Memory B cell (primary cell): ENCODE measurements around the gene F9.
"Not testable (repeated sequence)": the region's sequence is repeated elsewhere in the genome, so short reads cannot be mapped to it uniquely, and the experiment has no call there.

Experiments used
- ATAC-seq: fragments of 150-1000 bp; cut with Tn5 transposase; 2 replicates; pipeline ENCODE4 v1.10.0; 2021; ENCODE audit warnings: low read depth, mild to moderate bottlenecking, moderate library complexity
- DNase-seq, 2 donors: peaks; one replicate each; pipeline ENCODE4 v3.0.0; 2022; ENCODE audit warnings: low spot score in 2 of 2
- H3K27ac Mint-ChIP-seq: one replicate; pipeline ENCODE4 v1.8.0; 2022; ENCODE audit warnings: mild to moderate bottlenecking, moderate library complexity, mixed read lengths
- H3K27me3 Mint-ChIP-seq: one replicate; pipeline ENCODE4 v1.8.0; 2022; ENCODE audit warnings: mixed read lengths
- H3K36me3 Mint-ChIP-seq: one replicate; pipeline ENCODE4 v1.8.0; 2022; ENCODE audit warnings: mild to moderate bottlenecking, mixed read lengths
- H3K4me1 Mint-ChIP-seq: one replicate; pipeline ENCODE4 v1.8.0; 2022; ENCODE audit warnings: mixed read lengths
- H3K4me3 Mint-ChIP-seq: one replicate; pipeline ENCODE4 v1.8.0; 2022; ENCODE audit warnings: mild to moderate bottlenecking, moderate library complexity, mixed read lengths
- H3K9me3 Mint-ChIP-seq: one replicate; pipeline ENCODE4 v1.8.0; 2022; ENCODE audit warnings: mixed read lengths

The F9 gene

GRCh38 chrX:139530550-139530949 is at the start of gene F9:
Gene F9, plus strand, starts transcription at chrX:139530739. Its CDS starts 26 bp downstream, at chrX:139530765.
- Mint-ChIP-seq H3K4me3 (no peak within 1 kb of the TSS), H3K9me3 (no peaks in the 10 kb centered on the region), H3K4me1 (no peaks in the 10 kb centered on the region), H3K27ac (no peak within 1 kb of the TSS), H3K27me3 (no peaks in the 10 kb centered on the region), H3K36me3 (no peaks in the 10 kb centered on the region)
- no peak for DNase-seq
- no peak for ATAC-seq

GRCh38 chrX:139483699-139484098 is 46.8 kb upstream of the F9 start:
- ATAC-seq (no peak), DNase-seq (no peak)
- Mint-ChIP-seq H3K9me3 (no peaks in the 10 kb centered on the region), H3K4me1 (no peaks in the 10 kb centered on the region), H3K36me3 (no peaks in the 10 kb centered on the region), H3K27ac (no peak overlapping the region), H3K27me3 (no peaks in the 10 kb centered on the region), H3K4me3 (no peak overlapping the region)

- Mint-ChIP-seq H3K4me3 (no peak overlapping the region), H3K27me3 (no peaks in the 10 kb centered on the region), H3K36me3 (no peaks in the 10 kb centered on the region), H3K4me1 (no peaks in the 10 kb centered on the region), H3K27ac (no peak overlapping the region), H3K9me3 (no peaks in the 10 kb centered on the region)
- ATAC-seq (no peak), DNase-seq (no peak)
Measured at GRCh38 chrX:139484591-139484990, 45.9 kb upstream of the F9 start.

- H3K27me3 Mint-ChIP-seq: no peaks in the 10 kb centered on the region
- DNase-seq (no peak), ATAC-seq (no peak)
- H3K27ac Mint-ChIP-seq: no peak overlapping the region
- H3K4me3 Mint-ChIP-seq: no peak overlapping the region
- H3K36me3 Mint-ChIP-seq: no peaks in the 10 kb centered on the region
- no peaks in the 10 kb centered on the region for H3K9me3 Mint-ChIP-seq
- no peaks in the 10 kb centered on the region for H3K4me1 Mint-ChIP-seq
Measured at GRCh38 chrX:139495324-139495723, 35.2 kb upstream of the F9 start.

- no peak overlapping the region for H3K27ac Mint-ChIP-seq
- no peak overlapping the region for H3K4me3 Mint-ChIP-seq
- H3K4me1 Mint-ChIP-seq: peaks cover 3% of the 10 kb centered on the region
- no peak for DNase-seq
- H3K36me3 Mint-ChIP-seq: no peaks in the 10 kb centered on the region
- H3K9me3 Mint-ChIP-seq: no peaks in the 10 kb centered on the region
- no peak for ATAC-seq
- peaks cover 2% of the 10 kb centered on the region for H3K27me3 Mint-ChIP-seq
Measured at GRCh38 chrX:139506333-139506732, 24.2 kb upstream of the F9 start.

GRCh38 chrX:139508099-139508498 is 22.4 kb upstream of the F9 start:
- DNase-seq (no peak), ATAC-seq (no peak)
- Mint-ChIP-seq H3K36me3 (no peaks in the 10 kb centered on the region), H3K27me3 (peaks cover 2% of the 10 kb centered on the region), H3K4me1 (no peaks in the 10 kb centered on the region), H3K27ac (no peak overlapping the region), H3K4me3 (no peak overlapping the region), H3K9me3 (no peaks in the 10 kb centered on the region)

- no peaks in the 10 kb centered on the region for H3K4me1 Mint-ChIP-seq
- no peak for ATAC-seq
- H3K36me3 Mint-ChIP-seq: no peaks in the 10 kb centered on the region
- H3K27ac Mint-ChIP-seq: no peak overlapping the region
- DNase-seq: no peak
- peaks cover 2% of the 10 kb centered on the region for H3K9me3 Mint-ChIP-seq
- no peak overlapping the region for H3K4me3 Mint-ChIP-seq
- H3K27me3 Mint-ChIP-seq: peaks cover 2% of the 10 kb centered on the region
Measured at GRCh38 chrX:139518475-139518874, 12.1 kb upstream of the F9 start.

- not testable (repeated sequence) for H3K27me3 Mint-ChIP-seq, H3K36me3 Mint-ChIP-seq, H3K9me3 Mint-ChIP-seq, H3K4me1 Mint-ChIP-seq, H3K27ac Mint-ChIP-seq, H3K4me3 Mint-ChIP-seq, DNase-seq, ATAC-seq
Measured at GRCh38 chrX:139528829-139529228, 1.7 kb upstream of the F9 start.

GRCh38 chrX:139532834-139533233 is 2.3 kb downstream of the F9 start:
- ATAC-seq (no peak), DNase-seq (no peak)
- H3K27ac Mint-ChIP-seq: no peak overlapping the region
- H3K27me3 Mint-ChIP-seq: no peaks in the 10 kb centered on the region
- no peak overlapping the region for H3K4me3 Mint-ChIP-seq
- H3K4me1 Mint-ChIP-seq: no peaks in the 10 kb centered on the region
- H3K9me3 Mint-ChIP-seq: no peaks in the 10 kb centered on the region
- no peaks in the 10 kb centered on the region for H3K36me3 Mint-ChIP-seq

GRCh38 chrX:139533444-139533843 is 2.9 kb downstream of the F9 start:
- H3K4me3 Mint-ChIP-seq: no peak overlapping the region
- no peaks in the 10 kb centered on the region for H3K36me3 Mint-ChIP-seq
- H3K4me1 Mint-ChIP-seq: no peaks in the 10 kb centered on the region
- H3K27ac Mint-ChIP-seq: no peak overlapping the region
- DNase-seq (no peak), ATAC-seq (no peak)
- no peaks in the 10 kb centered on the region for H3K9me3 Mint-ChIP-seq
- H3K27me3 Mint-ChIP-seq: no peaks in the 10 kb centered on the region

- no peaks in the 10 kb centered on the region for H3K4me1 Mint-ChIP-seq
- ATAC-seq (no peak), DNase-seq (no peak)
- no peak overlapping the region for H3K27ac Mint-ChIP-seq
- H3K9me3 Mint-ChIP-seq: no peaks in the 10 kb centered on the region
- H3K27me3 Mint-ChIP-seq: no peaks in the 10 kb centered on the region
- no peak overlapping the region for H3K4me3 Mint-ChIP-seq
- H3K36me3 Mint-ChIP-seq: no peaks in the 10 kb centered on the region
Measured at GRCh38 chrX:139538907-139539790, 8.6 kb downstream of the F9 start.

GRCh38 chrX:139542652-139543051 is 12.1 kb downstream of the F9 start:
- Mint-ChIP-seq H3K4me3 (no peak overlapping the region), H3K4me1 (no peaks in the 10 kb centered on the region), H3K27me3 (no peaks in the 10 kb centered on the region), H3K9me3 (no peaks in the 10 kb centered on the region), H3K27ac (no peak overlapping the region), H3K36me3 (no peaks in the 10 kb centered on the region)
- ATAC-seq: no peak
- DNase-seq: no peak

- ATAC-seq: no peak
- H3K27ac Mint-ChIP-seq: no peak overlapping the region
Measured at GRCh38 chrX:139543920-139544319, 13.4 kb downstream of the F9 start.

GRCh38 chrX:139544591-139544990 is 14.1 kb downstream of the F9 start:
- Mint-ChIP-seq H3K36me3 (no peaks in the 10 kb centered on the region), H3K4me3 (no peak overlapping the region), H3K27me3 (no peaks in the 10 kb centered on the region), H3K4me1 (no peaks in the 10 kb centered on the region), H3K27ac (no peak overlapping the region), H3K9me3 (no peaks in the 10 kb centered on the region)
- DNase-seq (no peak), ATAC-seq (no peak)

More at GRCh38 chrX:139543920-139544319, 13.4 kb downstream of the F9 start:
- no peak overlapping the region for H3K4me3 Mint-ChIP-seq
- DNase-seq: no peak
- no peaks in the 10 kb centered on the region for H3K9me3 Mint-ChIP-seq
- H3K4me1 Mint-ChIP-seq: no peaks in the 10 kb centered on the region
- no peaks in the 10 kb centered on the region for H3K27me3 Mint-ChIP-seq
- no peaks in the 10 kb centered on the region for H3K36me3 Mint-ChIP-seq

- H3K9me3 Mint-ChIP-seq: no peaks in the 10 kb centered on the region
- no peaks in the 10 kb centered on the region for H3K27me3 Mint-ChIP-seq
- no peak overlapping the region for H3K27ac Mint-ChIP-seq
- ATAC-seq: no peak
- H3K36me3 Mint-ChIP-seq: no peaks in the 10 kb centered on the region
- H3K4me3 Mint-ChIP-seq: peak overlapping the region; percentile 61
- DNase-seq: no peak
- peaks cover 10% of the 10 kb centered on the region for H3K4me1 Mint-ChIP-seq
Measured at GRCh38 chrX:139554376-139554775, 23.8 kb downstream of the F9 start.
